Anterior cingulate cortex (tissue), 58 donors: Measurements from ENCODE around the gene OSTN.

Source experiments
- DNase-seq, 58 donors: peaks; one replicate each; lab custom pipeline; 2025; lab: John Stamatoyannopoulos, UW

Gene OSTN

GRCh38 chr3:191227541-191227940, 28.5 kb downstream of the OSTN start:
- DNase-seq = no peak

DNA sequence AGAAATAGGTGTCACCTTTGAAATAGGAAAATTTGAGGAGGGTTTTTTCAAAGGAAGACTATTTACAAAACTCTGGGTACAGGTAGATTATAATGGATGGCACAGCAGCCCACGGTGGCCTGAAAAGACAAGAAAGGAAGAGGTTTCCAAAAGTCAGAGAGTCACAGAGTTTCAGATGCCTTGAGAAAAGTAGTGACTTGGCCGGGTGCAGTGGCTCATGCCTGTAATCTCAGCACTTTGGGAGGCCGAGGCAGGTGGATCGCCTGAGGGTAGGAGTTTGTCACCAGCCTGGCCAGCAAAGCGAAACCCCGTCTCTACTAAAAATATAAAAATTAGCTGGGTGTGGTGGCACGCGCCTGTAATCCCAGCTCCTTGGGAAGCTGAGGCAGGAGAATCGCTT, 35.2 kb downstream of the OSTN start:
- no peak for DNase-seq

DNA sequence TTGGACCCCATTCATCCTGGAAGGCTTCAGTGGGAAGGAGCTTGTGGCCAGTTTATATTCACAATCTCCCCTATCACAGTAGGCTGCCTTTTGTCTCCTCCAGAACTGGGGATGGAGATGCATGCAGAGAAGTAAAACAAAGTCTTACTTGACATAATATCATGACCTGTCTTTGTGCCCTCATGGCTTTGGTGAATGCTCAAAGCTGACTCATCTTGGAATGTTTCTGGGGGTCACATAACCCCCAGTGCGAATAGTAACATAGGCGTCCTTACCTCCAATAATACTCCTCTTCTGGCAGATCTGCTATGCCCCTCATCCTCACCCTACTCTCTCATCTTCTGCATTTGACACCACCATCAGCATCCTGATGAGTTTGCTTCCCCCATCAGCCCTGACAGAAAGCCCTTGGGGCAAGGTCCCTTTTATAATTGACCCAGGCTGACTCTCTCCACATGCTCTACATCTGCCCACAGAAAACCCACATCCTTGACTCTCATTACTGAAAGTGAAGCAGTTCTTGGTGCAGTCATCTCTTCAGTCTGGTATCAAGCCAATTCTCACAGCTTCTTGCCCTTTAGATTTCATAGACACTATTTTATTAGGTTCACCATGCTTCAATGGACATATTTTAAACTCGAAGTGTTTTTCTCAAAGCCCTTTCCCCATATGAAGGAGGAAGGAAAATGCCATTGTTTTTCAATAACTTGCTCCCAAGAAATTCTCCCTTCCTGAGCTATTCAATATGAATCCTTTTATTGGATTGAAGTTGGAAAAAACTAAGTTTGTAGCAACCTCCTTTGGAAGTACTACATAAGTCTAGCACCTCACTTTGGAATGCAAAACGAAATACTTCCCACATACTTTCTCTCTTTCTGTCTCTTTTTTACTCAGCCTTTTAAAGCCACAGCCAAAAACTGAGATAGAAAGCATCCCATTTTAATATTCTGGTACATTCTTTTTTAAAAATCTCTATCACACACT, 36.6 kb downstream of the OSTN start:
- DNase-seq = no peak

DNA sequence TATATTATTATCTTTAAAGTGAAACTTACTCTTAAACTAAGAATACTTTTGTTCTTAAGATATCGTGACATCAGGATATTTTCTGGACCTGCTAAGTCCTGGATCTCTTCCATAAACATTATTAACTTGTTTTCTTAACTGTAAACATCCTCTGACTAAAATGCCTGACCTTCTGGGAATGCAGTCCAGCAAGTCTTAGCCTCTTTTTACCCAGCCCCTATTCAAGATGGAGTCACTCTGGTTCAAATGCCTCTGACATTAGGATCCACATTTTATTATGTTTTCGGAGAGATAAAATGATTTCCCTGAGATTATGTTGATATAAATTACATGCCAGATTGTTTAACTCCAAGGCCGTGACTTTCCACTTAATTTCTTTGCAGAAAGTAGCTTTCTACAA, 37.6 kb downstream of the OSTN start:
- no peak for DNase-seq

DNA sequence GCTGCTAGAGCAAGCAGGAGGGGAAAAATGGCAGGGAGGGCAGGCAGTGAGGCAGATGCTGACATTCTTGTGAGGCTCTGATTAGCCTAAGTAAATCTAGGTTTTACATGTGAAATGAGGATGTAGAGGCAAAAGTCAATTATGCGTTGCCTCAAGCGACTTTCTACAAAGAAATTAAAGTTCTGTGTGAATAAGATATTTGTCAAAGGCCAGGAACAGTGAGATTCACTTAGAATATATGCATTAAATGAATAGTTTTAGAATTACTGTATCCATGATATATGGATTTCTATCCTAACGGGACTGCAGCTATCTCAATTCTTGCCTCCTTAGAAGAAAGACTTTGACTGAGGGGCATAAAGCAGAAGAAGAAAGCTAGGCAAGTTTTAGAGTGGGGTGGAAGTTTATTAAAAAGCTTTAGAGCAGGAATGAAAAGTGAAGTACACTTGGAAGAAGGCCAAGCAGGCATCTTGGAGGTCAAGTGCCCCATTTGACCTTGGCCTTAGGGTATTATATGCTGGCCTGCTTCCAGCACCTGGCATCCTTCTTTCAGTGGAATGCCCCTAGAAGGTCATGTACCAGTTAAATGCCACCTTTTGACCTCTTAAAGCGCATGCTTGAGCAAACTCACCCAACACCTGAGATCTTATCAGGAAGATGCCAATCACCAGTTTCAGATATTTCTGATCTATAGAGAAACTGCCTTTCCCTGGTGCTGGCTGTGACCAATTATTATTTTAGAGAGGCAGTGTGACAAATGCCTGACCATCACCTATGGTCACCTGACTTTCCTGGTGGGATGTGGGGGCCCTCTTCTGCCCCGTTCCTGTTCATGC, 38.2 kb downstream of the OSTN start:
- DNase-seq = no peak

DNA sequence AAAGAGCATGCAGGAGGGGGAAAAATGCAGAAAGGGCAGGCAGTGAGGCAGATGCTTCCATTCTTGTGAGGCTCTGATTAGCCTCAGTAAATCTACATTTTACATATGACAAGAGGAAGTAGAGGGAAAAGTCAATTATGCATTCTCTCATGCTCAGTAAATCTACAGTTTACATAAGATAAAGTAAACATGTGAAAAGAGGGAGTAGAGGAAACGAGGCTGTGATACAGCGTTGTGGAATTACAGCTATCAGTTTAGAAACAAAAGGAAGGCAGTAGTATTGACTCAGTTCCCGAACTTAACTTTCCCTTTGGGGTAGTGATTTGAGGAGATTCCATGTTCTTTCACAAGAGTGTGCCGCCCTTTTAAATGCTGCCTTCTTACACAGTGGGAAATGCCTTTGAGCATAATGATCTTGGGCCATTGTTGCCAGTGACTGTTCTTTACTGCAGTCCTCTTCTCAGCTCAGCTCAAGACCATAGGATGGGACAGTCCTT, 39.3 kb downstream of the OSTN start:
- DNase-seq = no peak

DNA sequence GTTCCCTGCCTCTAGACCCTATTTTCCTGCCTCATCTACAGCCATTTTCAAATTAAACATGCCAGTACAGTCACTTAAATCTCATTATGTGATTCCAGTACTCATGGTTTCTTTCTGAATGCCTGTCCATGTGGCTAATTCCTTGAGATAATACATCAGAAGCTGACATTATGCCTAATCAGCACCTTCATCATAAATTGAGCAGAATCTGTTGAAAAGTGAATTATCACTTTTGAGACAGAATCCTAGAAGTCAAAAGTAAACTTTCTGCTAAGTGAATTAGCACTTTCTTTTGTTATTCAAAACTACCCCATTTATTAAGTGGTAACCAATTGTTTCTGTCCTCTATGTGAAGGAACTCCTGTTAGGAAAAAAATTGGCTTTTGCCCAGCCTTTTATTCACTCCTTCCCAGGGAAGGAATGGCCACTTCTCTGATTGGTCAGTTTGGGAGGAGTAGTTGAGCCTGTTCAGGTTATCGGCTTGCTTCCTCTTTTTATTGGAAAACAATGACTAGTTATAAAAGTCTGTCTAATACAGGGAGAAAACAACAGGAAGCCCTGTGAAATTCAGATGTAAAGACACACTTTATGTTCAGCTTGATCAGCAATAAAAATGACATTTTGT, 40.5 kb downstream of the OSTN start:
- no peak for DNase-seq

GRCh38 chr3:191240486-191240885, 41.4 kb downstream of the OSTN start:
- DNase-seq = peak in 1 of 58 donors; percentile 18

DNA sequence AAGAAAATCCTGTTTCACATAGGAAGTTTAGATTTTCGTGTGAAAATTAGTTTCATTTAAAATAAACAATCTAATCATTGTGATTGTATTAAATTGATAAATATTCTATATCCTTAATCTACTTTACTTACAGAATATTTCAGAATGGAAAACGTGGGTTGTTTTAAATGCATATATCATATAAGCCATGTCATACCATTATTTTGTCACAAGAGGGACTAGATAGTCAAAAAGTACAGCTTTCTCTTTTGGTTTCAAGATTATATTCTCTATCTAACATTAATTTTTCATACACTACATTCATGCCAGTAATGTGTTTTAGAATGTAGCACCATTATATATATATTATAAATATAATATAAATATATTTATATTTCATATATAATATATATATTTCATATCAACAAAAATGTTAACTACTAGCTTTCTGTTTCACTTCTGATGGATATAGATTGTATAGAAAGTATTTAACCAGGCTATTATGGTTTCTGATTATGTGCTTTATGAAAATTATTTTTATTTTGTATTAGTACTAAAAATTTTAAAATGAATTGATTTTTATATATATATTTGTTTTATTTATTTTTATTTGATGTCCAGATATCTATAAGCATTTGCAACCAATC, 45.3 kb downstream of the OSTN start:
- no peak for DNase-seq

DNA sequence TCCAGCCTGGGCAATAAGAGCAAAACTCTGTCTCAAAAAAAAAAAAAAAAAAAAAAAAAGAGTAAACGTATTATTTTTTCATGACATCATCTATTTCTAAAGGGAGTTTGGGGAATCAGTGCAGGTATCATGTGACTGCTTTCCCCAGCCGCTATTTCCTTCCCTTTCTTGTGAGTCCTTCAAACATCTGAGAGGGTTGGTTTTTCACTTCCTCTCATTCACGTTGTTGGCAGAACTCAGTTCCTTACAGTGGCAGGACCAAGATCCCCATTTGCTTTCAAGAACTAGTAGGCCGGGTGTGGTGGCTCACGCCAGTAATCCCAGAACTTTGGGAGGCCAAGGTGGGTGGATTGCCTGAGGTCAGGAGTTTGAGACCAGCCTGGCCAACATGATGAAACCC, 47.0 kb downstream of the OSTN start:
- DNase-seq = peak in 6 of 58 donors; percentile 13 to 39 (median 15)

- DNase-seq = no peak
These were observed 47.6 kb downstream of the OSTN start for GRCh38 chr3:191246630-191247029.

DNA sequence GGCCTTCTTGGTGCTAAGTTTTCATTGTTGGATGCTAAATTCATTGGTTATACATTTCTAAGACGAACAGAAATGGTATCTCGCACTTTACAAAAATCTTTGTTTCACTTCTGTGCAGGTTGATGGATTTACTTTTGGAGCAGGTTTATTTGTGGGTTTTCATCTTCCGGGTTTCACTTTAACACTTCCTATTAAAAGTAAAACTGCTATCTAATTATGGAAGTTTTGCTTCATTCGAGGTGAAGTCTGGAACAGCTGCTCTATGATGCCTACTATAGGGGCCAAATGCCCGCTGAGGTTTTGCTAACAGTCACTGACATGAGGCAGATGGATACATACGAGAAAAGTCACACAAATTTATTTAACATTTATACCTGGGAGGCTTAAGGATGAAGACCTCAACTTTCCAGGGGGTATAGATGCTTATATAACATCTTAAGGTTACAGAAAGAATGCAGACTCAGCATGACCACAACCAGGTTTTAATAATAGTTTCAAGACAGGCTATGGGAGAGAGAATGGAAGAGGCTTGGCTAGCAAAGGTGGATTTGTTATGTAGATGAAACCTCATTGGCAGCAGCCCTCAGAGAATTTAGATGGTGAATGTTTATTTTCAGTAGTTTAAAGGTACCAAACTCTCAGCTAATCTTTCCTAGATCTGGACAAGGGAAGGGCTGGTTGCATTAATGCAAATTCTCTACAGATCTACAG, 54.2 kb downstream of the OSTN start:
- no peak for DNase-seq

- no peak for DNase-seq
These were observed 55.2 kb downstream of the OSTN start for GRCh38 chr3:191254098-191254873.

- no peak for DNase-seq
These were observed 56.1 kb downstream of the OSTN start for GRCh38 chr3:191255156-191255555.

DNA sequence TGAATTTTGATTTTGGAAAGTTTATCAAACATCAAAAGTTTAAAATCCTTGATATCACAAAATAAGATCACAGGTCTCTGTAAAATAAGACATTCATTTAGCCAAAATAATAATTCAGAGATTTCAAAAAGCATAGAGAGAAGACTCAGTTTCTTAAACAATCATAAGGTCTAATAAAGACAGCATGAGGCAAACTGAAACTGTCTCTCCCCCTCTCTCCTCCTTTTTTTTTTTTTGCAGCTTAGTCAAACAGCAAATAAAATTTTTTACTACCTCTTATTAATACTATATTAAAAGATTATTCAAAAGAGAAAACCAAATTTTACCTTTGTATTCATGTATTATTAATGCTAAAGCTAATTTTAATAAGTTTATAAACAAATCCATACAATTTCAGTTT, 57.4 kb downstream of the OSTN start:
- DNase-seq = no peak

GRCh38 chr3:191257286-191257685, 58.2 kb downstream of the OSTN start:
- no peak for DNase-seq

- no peak for DNase-seq
These were observed 60.4 kb downstream of the OSTN start for GRCh38 chr3:191259486-191259885.

DNA sequence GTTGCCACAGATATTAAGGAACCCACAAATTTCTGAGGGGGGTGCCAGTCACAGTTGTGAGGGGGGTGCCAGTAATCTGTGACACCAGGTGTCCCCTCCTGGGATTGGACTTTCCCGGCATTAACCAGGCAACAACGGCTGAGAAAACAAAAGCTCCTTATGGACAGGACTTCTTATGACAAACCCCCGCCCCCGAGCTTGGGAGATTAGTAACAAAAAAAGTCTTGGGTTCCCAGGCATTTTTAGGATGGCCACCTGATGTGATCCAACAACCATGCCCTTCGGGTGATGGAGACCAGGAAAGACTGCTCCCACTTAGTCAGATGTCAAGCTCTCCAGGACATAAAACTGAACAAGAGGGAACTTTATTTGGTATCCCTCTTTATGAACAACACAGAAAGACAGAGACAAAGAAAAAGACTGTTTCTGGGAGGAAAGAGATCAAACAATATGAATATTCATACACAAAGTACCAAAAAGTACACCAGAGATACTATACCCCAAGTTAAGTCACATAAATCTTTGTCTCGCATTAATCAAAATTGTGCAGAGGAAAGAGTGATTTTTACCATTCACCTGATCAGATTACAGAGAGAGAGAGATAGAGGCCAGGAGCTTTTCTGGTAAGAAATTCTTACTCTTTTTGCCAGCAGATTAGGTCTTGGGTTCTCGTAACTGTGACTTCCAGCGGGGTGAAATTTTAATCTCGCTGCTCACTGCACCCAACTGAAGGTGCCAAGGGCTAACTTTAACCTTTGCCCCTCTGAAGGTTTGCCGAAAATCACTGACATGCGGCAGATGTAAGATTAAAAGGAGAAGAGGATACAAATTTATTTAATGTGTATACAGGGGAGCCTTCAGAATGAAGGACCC, 61.6 kb downstream of the OSTN start:
- DNase-seq = no peak
